NT2/D1 (cell line): Measurements from ENCODE around the gene IGSF23.

Experiments used
- DNase-seq: peaks from one replicate; pipeline ENCODE4 v3.0.0-alpha.2; 2011; ENCODE audit warnings: low read depth, low spot score
- H3K27me3 ChIP-seq: 2 replicates; pipeline ENCODE4 v1.6.0; 2011; ENCODE audit warnings: mild to moderate bottlenecking; ENCODE audit not compliant: insufficient read length, insufficient read depth
- H3K36me3 ChIP-seq: 2 replicates; pipeline ENCODE4 v1.6.1; 2011; ENCODE audit warnings: mild to moderate bottlenecking, low read length, mixed read lengths; ENCODE audit not compliant: insufficient read depth, insufficient read length
- H3K4me1 ChIP-seq: 2 replicates; pipeline ENCODE4 v1.5.1; 2011; ENCODE audit not compliant: insufficient read depth, insufficient read length
- H3K4me3 ChIP-seq: 2 replicates; pipeline ENCODE4 v1.5.1; 2011; ENCODE audit warnings: low read depth; ENCODE audit not compliant: insufficient read length
- H3K9ac ChIP-seq: 2 replicates; pipeline ENCODE4 v1.6.0; 2011; ENCODE audit warnings: low read depth; ENCODE audit not compliant: insufficient read length
- H3K9me3 ChIP-seq: 2 replicates; pipeline ENCODE4 v1.5.1; 2011; ENCODE audit warnings: mild to moderate bottlenecking, low read length; ENCODE audit not compliant: insufficient read depth
- SUZ12 ChIP-seq: IDR thresholded peaks from 2 replicates; pipeline ENCODE4 v1.6.1; 2011; ENCODE audit not compliant: insufficient read length, insufficient read depth; ENCODE audit errors: extremely low read depth
- YY1 ChIP-seq: IDR thresholded peaks from 2 replicates; pipeline ENCODE4 v1.6.1; 2011; ENCODE audit not compliant: insufficient read length, insufficient read depth
- ZNF274 ChIP-seq: IDR thresholded peaks from 2 replicates; pipeline ENCODE4 v1.6.1; 2011; ENCODE audit warnings: mild to moderate bottlenecking, low read depth, low read length

The IGSF23 gene

DNA sequence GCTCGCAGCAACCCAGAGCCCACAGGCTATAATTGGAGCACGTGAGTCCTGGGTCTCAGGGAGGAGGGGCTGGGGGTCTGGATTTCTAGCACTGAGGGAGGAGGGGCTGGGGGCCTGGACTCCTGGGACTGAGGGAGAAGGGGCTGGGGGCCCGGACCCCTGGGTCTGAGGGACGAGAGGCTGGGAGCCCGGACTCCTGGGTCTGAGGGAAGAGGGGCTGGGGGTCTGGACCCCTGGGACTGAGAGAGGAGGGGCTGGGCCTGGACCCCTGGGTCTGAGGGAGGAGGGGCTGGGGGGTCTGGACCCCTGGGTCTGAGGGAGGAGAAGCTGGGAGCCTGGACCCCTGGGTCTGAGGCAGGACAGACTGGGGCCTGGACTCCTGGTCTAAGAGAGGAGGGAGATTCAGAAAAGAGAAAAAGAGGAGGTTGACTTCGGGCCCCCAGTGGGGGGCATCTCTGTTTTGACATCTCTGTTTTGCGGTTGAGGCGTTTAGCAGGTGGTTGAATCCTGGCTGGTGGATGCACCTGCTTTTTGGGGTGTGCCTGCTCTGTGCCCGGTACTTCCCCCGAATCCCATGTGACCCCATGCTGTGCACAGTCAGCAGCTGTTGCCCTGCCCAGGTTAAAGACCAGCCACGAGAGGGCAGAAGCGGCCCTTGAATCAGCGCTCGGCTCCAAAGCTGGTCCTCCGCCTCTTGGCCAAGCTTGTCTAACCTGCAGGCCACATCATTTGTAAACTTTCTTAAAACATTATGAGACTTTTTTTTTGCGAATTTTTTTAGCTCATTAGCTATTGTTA lies 40.8 kb downstream of the IGSF23 start:
- TF ChIP-seq ZNF274 (no peak), SUZ12 (no peak), YY1 (no peak)
- peaks cover 82% of the 10 kb centered on the region for H3K36me3 ChIP-seq
- DNase-seq, result no peak

DNA sequence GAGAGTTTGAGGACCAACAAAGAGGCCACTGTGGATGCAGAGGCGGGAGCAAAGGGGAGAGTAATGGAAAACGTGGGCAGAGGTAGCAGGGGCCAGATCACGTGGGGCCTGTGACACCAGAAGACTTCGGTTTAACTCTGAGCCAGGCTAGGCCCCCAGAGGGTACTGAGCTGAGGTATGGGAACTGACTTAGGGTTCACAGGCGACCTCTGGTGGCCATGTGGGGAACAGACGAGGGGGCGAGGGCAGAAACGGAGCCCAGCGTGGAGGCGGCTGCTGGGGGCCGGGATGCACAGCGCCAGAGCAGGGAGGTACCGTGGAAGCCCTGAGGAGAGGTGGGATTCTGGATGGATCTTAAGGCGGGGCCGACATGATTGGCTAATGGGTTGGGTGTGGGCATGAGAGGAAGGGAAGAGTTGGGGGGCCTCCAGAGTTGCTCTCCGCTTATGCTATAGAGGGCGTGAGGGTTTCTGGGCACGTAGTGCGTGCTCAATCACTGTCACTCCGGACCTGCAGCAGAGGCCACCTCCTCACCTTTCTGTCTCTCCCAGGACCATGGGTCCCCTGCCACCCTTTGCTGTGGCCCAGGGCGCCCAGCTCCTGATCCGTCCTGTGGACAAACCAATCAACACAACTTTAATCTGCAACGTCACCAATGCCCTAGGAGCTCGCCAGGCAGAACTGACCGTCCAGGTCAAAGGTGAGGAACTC lies 44.0 kb downstream of the IGSF23 start:
- H3K9ac ChIP-seq, result no peak overlapping the region
- peaks cover 85% of the 10 kb centered on the region for H3K36me3 ChIP-seq
- H3K4me3 ChIP-seq, result no peak overlapping the region
- H3K4me1 ChIP-seq, result no peaks in the 10 kb centered on the region
- H3K27me3 ChIP-seq, result no peaks in the 10 kb centered on the region
- no peaks in the 10 kb centered on the region for H3K9me3 ChIP-seq
- TF ChIP-seq YY1, result no peak
- TF ChIP-seq ZNF274, result no peak
- no peak for TF ChIP-seq SUZ12
- peak; percentile 63 for DNase-seq

More for the DNA sequence above, 40.8 kb downstream of the IGSF23 start:
- Histone ChIP-seq H3K9me3 (no peaks in the 10 kb centered on the region), H3K4me3 (no peak overlapping the region), H3K27me3 (no peaks in the 10 kb centered on the region), H3K9ac (no peak overlapping the region), H3K4me1 (no peaks in the 10 kb centered on the region)

DNA sequence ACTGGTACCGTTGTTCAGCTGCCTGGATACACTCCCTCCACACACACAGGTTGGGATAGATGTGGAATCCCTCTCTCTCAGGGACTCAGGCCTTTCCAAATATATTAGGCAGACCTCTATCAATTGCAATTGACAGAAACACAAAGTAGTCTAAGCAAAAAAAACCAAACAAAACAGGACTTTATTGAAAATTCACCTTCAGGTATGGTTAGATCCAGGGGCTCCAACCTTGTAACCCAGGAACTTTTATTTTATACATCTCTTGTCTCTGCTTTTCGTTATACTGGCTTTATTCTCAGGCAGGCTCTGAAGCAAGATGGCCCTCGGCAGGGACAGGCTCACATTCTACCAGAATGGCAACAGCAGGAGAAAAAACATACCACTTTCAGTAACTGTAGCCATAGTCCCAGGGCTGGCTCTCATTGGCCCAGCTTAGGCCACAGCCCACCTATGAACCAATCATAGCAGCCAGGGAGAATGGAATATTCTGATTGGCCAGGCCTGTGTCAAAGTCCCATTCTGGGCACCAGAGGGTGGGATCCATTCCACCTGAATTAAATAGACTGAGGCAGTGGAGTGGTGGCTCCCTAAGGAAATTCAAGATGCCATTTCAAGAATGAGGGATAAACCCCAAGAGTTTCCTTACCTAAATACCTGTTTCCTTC lies 44.8 kb downstream of the IGSF23 start:
- Histone ChIP-seq H3K4me3 (no peak overlapping the region), H3K27me3 (no peaks in the 10 kb centered on the region), H3K4me1 (no peaks in the 10 kb centered on the region), H3K36me3 (peaks cover 88% of the 10 kb centered on the region), H3K9me3 (no peaks in the 10 kb centered on the region), H3K9ac (no peak overlapping the region)
- DNase-seq, result no peak
- no peak for TF ChIP-seq SUZ12
- no peak for TF ChIP-seq YY1
- no peak for TF ChIP-seq ZNF274

GRCh38 chr19:44660081-44660480 lies 46.7 kb downstream of the IGSF23 start:
- no peak for DNase-seq
- no peaks in the 10 kb centered on the region for H3K4me1 ChIP-seq
- no peak for TF ChIP-seq SUZ12
- no peak for TF ChIP-seq YY1
- no peak for TF ChIP-seq ZNF274
- H3K9me3 ChIP-seq, result no peaks in the 10 kb centered on the region
- H3K4me3 ChIP-seq, result no peak overlapping the region
- no peaks in the 10 kb centered on the region for H3K27me3 ChIP-seq
- peaks cover 83% of the 10 kb centered on the region for H3K36me3 ChIP-seq
- no peak overlapping the region for H3K9ac ChIP-seq

DNA sequence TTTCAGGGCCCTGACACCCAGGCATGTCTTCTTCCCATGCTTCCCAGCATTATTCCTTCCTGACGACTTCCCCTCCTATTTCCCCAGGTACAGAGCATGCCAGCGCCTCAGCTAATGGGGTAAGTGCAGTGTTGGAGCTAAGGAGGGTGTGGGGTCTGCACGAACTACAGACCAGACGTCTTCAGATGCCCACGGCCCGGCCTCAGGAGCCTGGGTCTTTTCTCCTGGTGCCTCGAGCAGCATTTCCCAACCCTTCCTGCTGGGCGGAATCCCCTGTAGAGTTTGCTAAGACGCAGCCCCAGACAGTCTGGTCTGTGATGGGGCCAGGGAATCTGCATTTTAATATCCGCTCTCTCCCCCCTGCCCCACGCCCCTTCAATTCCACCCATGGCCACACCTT lies 47.8 kb downstream of the IGSF23 start:
- H3K4me3 ChIP-seq, result no peak overlapping the region
- H3K9me3 ChIP-seq, result no peaks in the 10 kb centered on the region
- H3K27me3 ChIP-seq, result no peaks in the 10 kb centered on the region
- H3K9ac ChIP-seq, result no peak overlapping the region
- DNase-seq, result no peak
- no peak for TF ChIP-seq SUZ12
- TF ChIP-seq YY1, result no peak
- no peak for TF ChIP-seq ZNF274
- H3K4me1 ChIP-seq, result no peaks in the 10 kb centered on the region
- H3K36me3 ChIP-seq, result peaks cover 73% of the 10 kb centered on the region

- Histone ChIP-seq H3K4me3 (no peak overlapping the region), H3K4me1 (peaks cover 2% of the 10 kb centered on the region), H3K36me3 (peaks cover 72% of the 10 kb centered on the region), H3K9me3 (no peaks in the 10 kb centered on the region), H3K9ac (no peak overlapping the region), H3K27me3 (no peaks in the 10 kb centered on the region)
- TF ChIP-seq YY1 (no peak), SUZ12 (no peak), ZNF274 (no peak)
- DNase-seq, result no peak
Observed at GRCh38 chr19:44661904-44662303, 48.5 kb downstream of the IGSF23 start.

- Histone ChIP-seq H3K4me1 (peaks cover 5% of the 10 kb centered on the region), H3K9ac (no peak overlapping the region), H3K9me3 (no peaks in the 10 kb centered on the region), H3K27me3 (no peaks in the 10 kb centered on the region), H3K4me3 (no peak overlapping the region), H3K36me3 (peaks cover 68% of the 10 kb centered on the region)
- no peak for DNase-seq
- TF ChIP-seq YY1, result no peak
- no peak for TF ChIP-seq SUZ12
- TF ChIP-seq ZNF274, result no peak
Observed at GRCh38 chr19:44662691-44663385, 49.5 kb downstream of the IGSF23 start.
